Chondrocyte (in vitro differentiated cells): ENCODE data around the gene ASB18. TPM values are rescaled to one million over a fixed set of nuclear protein-coding genes. Genes with fewer than 3 reads are reported as not detected.

Experiments
- DNase-seq: peaks from one replicate; pipeline ENCODE4 v3.0.0; 2021; ENCODE audit warnings: mixed read lengths, low spot score
- H3K27ac Mint-ChIP-seq: one replicate; pipeline ENCODE4 v1.8.0; 2021; ENCODE audit warnings: mild to moderate bottlenecking, moderate library complexity, mixed read lengths; ENCODE audit not compliant: unreplicated experiment
- H3K27me3 Mint-ChIP-seq: 2 replicates; pipeline ENCODE4 v1.8.0; 2021; ENCODE audit warnings: low read depth, mixed read lengths
- H3K36me3 Mint-ChIP-seq: 2 replicates; pipeline ENCODE4 v1.8.0; 2021; ENCODE audit warnings: low read depth, mixed read lengths
- H3K4me1 Mint-ChIP-seq: 2 replicates; pipeline ENCODE4 v1.8.0; 2021; ENCODE audit warnings: low read depth, mild to moderate bottlenecking, mixed read lengths
- H3K4me3 Mint-ChIP-seq: one replicate; pipeline ENCODE4 v1.8.0; 2021; ENCODE audit warnings: mild to moderate bottlenecking, moderate library complexity, mixed read lengths; ENCODE audit not compliant: unreplicated experiment
- H3K9me3 Mint-ChIP-seq: 2 replicates; pipeline ENCODE4 v1.8.0; 2021; ENCODE audit warnings: low read depth, mixed read lengths
- CTCF ChIP-seq: fragments of 200-600 bp; sonication (generic); IDR thresholded peaks from 2 replicates; pipeline ENCODE4 v1.5.0; 2021; ENCODE audit warnings: antibody characterized with exemption, mild to moderate bottlenecking, moderate library complexity
- long read RNA-seq: library from polyadenylated mRNA; stranded (forward); transcript quantifications from one replicate; pipeline ENCODE4 v2.0.0, GENCODE V29; 2021
- total RNA-seq: library from RNA; stranded (reverse); gene quantifications from 3 replicates; pipeline ENCODE4 v1.2.1, GENCODE V29; 2021

ASB18 gene
- total RNA-seq = not detected in 3 replicates
- long read RNA-seq, partial matches to known transcripts = 0 of 2 reads
- long read RNA-seq, other reads (novel, unspliced or antisense) = 2 of 2 reads

GRCh38 chr2:236264256-236264655 is at the start of gene ASB18:
Gene ASB18, minus strand, starts transcription at chr2:236264406. Its CDS starts 61 bp downstream, at chr2:236264345.
- TF ChIP-seq CTCF = no peak
- no peak for DNase-seq
- no peak within 1 kb of the TSS for H3K27ac Mint-ChIP-seq
- peaks cover 6% of the 10 kb centered on the region for H3K4me1 Mint-ChIP-seq
- peaks cover 2% of the 10 kb centered on the region for H3K36me3 Mint-ChIP-seq
- no peaks in the 10 kb centered on the region for H3K27me3 Mint-ChIP-seq
- H3K4me3 Mint-ChIP-seq = no peak within 1 kb of the TSS
- H3K9me3 Mint-ChIP-seq = peaks cover 4% of the 10 kb centered on the region

GRCh38 chr2:236311286-236311685 is 47.1 kb upstream of the ASB18 start:
- TF ChIP-seq CTCF = no peak
- Mint-ChIP-seq H3K27me3 (no peaks in the 10 kb centered on the region), H3K4me3 (no peak overlapping the region), H3K36me3 (peaks cover 5% of the 10 kb centered on the region), H3K9me3 (peaks cover 13% of the 10 kb centered on the region), H3K4me1 (no peaks in the 10 kb centered on the region), H3K27ac (no peak overlapping the region)
- DNase-seq = no peak

- peaks cover 10% of the 10 kb centered on the region for H3K9me3 Mint-ChIP-seq
- TF ChIP-seq CTCF = peak; percentile 75
- H3K27ac Mint-ChIP-seq = no peak overlapping the region
- no peaks in the 10 kb centered on the region for H3K27me3 Mint-ChIP-seq
- H3K36me3 Mint-ChIP-seq = peaks cover 5% of the 10 kb centered on the region
- no peak overlapping the region for H3K4me3 Mint-ChIP-seq
- no peaks in the 10 kb centered on the region for H3K4me1 Mint-ChIP-seq
- DNase-seq = no peak
Observed at GRCh38 chr2:236309669-236310029, 45.4 kb upstream of the ASB18 start.

- H3K4me1 Mint-ChIP-seq = no peaks in the 10 kb centered on the region
- peaks cover 8% of the 10 kb centered on the region for H3K9me3 Mint-ChIP-seq
- no peak for TF ChIP-seq CTCF
- no peaks in the 10 kb centered on the region for H3K27me3 Mint-ChIP-seq
- peaks cover 3% of the 10 kb centered on the region for H3K36me3 Mint-ChIP-seq
- no peak for DNase-seq
- H3K4me3 Mint-ChIP-seq = no peak overlapping the region
- H3K27ac Mint-ChIP-seq = no peak overlapping the region
Observed at GRCh38 chr2:236308855-236309668, 44.9 kb upstream of the ASB18 start.

- H3K27ac Mint-ChIP-seq = no peak overlapping the region
- no peaks in the 10 kb centered on the region for H3K9me3 Mint-ChIP-seq
- H3K4me3 Mint-ChIP-seq = no peak overlapping the region
- H3K4me1 Mint-ChIP-seq = no peaks in the 10 kb centered on the region
- no peaks in the 10 kb centered on the region for H3K27me3 Mint-ChIP-seq
- no peaks in the 10 kb centered on the region for H3K36me3 Mint-ChIP-seq
- no peak for DNase-seq
- no peak for TF ChIP-seq CTCF
Observed at GRCh38 chr2:236307641-236308040, 43.4 kb upstream of the ASB18 start.
